ENCODE results near the gene TH. TPM values are rescaled to one million over a fixed set of nuclear protein-coding genes. Genes with fewer than 3 reads are reported as not detected.
A peak's percentile ranks its signal among the peaks of the same experiment; 100 is the strongest.

Gene TH
- total and polyA plus RNA-seq, 10 donors: 0.13 to 1.0 (median 0.27) TPM; not detected in 6

DNA sequence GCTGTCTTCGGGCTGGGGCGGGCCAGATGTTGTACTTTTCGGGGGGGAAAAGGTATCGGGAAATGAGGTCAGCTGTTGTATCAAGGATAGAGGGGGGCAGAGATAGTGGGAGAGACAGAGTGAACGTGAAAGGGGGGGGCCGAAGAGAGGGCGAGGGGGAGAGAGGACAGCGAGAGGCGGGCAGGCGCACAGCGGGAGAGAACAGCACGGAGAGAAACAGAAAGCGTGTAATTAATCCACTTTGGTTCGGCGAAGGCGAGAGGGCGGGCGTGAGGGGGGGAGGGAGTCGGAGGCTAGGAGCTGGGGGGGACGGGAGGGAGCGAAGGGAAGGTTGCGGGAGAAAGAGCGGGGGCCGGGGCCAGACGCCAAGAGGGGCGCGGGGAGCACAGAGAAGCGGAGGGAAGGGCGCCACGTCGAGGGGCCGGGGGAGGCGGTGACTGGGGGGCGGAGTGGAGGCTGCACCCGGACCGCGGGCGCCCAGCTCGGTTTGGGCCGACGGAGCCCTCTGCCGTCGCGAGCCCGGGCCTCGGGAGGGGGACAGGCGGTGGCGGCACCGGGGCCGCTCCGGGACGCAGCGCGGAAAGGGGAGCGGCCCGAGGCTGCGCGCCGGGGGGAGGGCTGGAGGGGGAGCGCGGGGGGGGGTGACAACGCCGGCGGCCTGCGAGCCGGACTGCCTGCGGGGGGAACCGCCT, 33.0 kb downstream of the TH start:
- Histone ChIP-seq H3K27ac (no peak overlapping the region), H3K27me3 (replicated peaks in 1 of 7) (peaks cover 6 to 100% (median 93%) of the 10 kb centered on the region in 7 donors)
- TF ChIP-seq POLR2A (IDR thresholded peaks at IDR 0.05): no peak
- no peak for TF ChIP-seq POLR2AphosphoS5 (IDR thresholded peaks at IDR 0.05)
- TF ChIP-seq, protein P1, sequence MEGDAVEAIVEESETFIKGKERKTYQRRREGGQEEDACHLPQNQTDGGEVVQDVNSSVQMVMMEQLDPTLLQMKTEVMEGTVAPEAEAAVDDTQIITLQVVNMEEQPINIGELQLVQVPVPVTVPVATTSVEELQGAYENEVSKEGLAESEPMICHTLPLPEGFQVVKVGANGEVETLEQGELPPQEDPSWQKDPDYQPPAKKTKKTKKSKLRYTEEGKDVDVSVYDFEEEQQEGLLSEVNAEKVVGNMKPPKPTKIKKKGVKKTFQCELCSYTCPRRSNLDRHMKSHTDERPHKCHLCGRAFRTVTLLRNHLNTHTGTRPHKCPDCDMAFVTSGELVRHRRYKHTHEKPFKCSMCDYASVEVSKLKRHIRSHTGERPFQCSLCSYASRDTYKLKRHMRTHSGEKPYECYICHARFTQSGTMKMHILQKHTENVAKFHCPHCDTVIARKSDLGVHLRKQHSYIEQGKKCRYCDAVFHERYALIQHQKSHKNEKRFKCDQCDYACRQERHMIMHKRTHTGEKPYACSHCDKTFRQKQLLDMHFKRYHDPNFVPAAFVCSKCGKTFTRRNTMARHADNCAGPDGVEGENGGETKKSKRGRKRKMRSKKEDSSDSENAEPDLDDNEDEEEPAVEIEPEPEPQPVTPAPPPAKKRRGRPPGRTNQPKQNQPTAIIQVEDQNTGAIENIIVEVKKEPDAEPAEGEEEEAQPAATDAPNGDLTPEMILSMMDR (IDR thresholded peaks at IDR 0.05 in 8 of 11, conservative IDR thresholded peaks at IDR 0.05 in 3 of 11): no peak

DNA sequence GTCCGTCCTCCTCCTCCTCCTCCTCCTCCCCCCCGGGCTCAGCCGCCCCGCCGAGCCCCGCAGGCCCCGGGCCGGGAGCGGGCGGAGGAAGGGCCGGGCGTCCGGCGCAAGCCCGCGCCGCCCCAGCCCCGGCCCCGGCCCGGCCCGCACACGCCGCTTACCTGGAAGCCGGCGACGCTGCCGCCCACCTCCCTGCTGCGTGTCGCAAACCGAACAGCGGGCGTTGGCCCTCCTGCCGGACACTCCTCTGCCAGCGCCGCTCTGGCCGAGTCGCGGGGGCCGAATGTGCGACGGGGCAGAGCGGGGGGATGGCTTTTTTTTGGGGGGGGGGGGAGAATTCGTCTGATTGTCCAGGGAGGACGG, 33.6 kb downstream of the TH start:
- peak overlapping the region in 6 of 8 donors; percentile 13 to 64 (median 32) for H3K4me3 ChIP-seq
- H3K4me1 ChIP-seq: peaks cover 4 to 49% (median 31%) of the 10 kb centered on the region in 6 donors
- intact Hi-C loops (cut with DNase I; ENCODE audit: low total_unique reads): no loop called here
- no peak for TF ChIP-seq POLR2A (IDR thresholded peaks at IDR 0.05)
- no peak for TF ChIP-seq POLR2AphosphoS5 (IDR thresholded peaks at IDR 0.05)
- TF ChIP-seq, protein P1 (IDR thresholded peaks at IDR 0.05 in 8 of 11, conservative IDR thresholded peaks at IDR 0.05 in 3 of 11): no peak
- no peak overlapping the region for H3K27ac ChIP-seq
- peaks cover 6 to 100% (median 93%) of the 10 kb centered on the region in 7 donors for H3K27me3 ChIP-seq (replicated peaks in 1 of 7)
- no peaks in the 10 kb centered on the region for H3K36me3 ChIP-seq
- WGBS, 5 donors: 2 to 4% (median 3%) methylated on average over 12 to 44 of the region's 44 CpGs
- H3K9me3 ChIP-seq: no peaks in the 10 kb centered on the region
- no peak for DNase-seq

More for the DNA sequence above, 33.0 kb downstream of the TH start:
- WGBS, 5 donors: 2 to 4% (median 3%) methylated on average over 38 to 68 of the region's 68 CpGs
- H3K36me3 ChIP-seq: no peaks in the 10 kb centered on the region
- peaks cover 4 to 54% (median 33%) of the 10 kb centered on the region in 6 donors for H3K4me1 ChIP-seq
- no peaks in the 10 kb centered on the region for H3K9me3 ChIP-seq
- peak overlapping the region in 6 of 8 donors; percentile 10 to 64 (median 32) for H3K4me3 ChIP-seq
- no peak for DNase-seq
- intact Hi-C loops (cut with DNase I; ENCODE audit: low total_unique reads): no loop called here

DNA sequence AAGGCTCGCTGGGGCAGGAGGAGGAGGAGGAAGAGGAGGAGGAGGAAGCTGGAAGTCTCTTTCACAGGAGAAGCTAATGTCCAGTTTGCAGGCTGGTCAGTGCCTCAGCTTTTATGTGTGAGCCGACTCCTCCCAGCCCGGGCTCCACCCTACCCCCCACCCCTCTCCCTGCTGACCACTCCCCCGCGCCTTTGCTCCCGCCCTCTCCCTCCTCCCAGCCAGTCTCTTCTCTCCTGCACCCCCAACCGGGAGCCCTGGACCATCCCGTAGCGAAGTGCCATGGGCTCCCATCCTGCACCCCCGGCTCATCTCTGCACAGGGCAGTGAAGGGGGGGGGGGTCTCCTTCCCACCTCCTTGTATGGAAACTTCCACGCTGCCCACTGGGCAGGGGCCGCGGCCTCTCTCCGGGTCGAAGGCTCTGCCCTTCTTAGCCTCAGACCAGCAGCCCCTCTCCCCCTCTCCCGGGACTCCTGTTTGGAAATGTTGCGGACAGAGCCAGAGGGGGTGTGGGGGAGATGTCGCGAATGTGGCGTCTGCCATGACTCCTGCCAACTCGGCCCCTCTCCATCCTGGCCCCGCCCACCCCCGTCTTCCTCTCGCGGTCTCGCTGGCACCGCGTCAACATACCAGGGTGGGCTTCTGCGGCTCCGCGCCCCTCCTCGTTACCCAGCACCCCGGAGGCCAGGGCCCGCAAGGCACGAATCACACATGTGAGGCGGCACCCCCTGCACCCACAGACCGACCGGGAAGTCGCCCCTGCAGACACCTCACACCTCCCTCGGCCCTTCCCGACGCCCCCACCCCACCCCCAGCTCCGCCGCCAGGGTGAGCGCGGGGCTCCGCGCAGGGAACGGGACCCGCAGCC, 34.2 kb downstream of the TH start:
- WGBS, 5 donors: 2 to 4% (median 2%) methylated on average over 16 to 50 of the region's 50 CpGs
- TF ChIP-seq POLR2AphosphoS5 (IDR thresholded peaks at IDR 0.05): no peak
- TF ChIP-seq, protein P1 (IDR thresholded peaks at IDR 0.05 in 8 of 11, conservative IDR thresholded peaks at IDR 0.05 in 3 of 11): no peak
- no peak for TF ChIP-seq POLR2A (IDR thresholded peaks at IDR 0.05)
- Histone ChIP-seq H3K27ac (no peak overlapping the region), H3K4me3 (peak overlapping the region in 6 of 8 donors; percentile 17 to 64 (median 32)), H3K27me3 (replicated peaks in 1 of 7) (peaks cover 6 to 99% (median 89%) of the 10 kb centered on the region in 7 donors), H3K4me1 (peaks cover 4 to 43% (median 31%) of the 10 kb centered on the region in 6 donors), H3K36me3 (no peaks in the 10 kb centered on the region), H3K9me3 (no peaks in the 10 kb centered on the region)
- intact Hi-C loops (cut with DNase I; ENCODE audit: low total_unique reads): no loop called here
- DNase-seq: no peak

DNA sequence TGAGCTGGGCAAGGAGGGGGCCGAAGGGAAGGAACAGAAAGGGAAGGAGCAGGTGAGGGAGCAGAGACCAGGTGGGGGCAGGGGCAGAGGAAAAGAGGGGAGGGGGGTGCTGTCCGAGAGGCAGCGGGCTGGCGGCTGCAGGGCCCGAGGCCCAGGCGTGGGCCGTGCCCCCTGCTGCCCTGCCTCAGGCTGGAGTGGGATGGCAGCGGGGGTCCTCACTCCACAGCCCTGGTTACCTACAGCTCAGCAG, 34.7 kb downstream of the TH start:
- H3K36me3 ChIP-seq: no peaks in the 10 kb centered on the region
- no peaks in the 10 kb centered on the region for H3K9me3 ChIP-seq
- no peak overlapping the region for H3K27ac ChIP-seq
- peaks cover 6 to 99% (median 83%) of the 10 kb centered on the region in 7 donors for H3K27me3 ChIP-seq (replicated peaks in 1 of 7)
- WGBS, 5 donors: 6 to 25% (median 19%) methylated on average over 7 to 8 of the region's 8 CpGs
- H3K4me1 ChIP-seq: peaks cover 4 to 43% (median 31%) of the 10 kb centered on the region in 6 donors
- peak overlapping the region in 2 of 8 donors; percentile 33 to 64 for H3K4me3 ChIP-seq
- intact Hi-C loops (cut with DNase I; ENCODE audit: low total_unique reads): no loop called here
- TF ChIP-seq, protein P1 (IDR thresholded peaks at IDR 0.05 in 8 of 11, conservative IDR thresholded peaks at IDR 0.05 in 3 of 11): no peak
- TF ChIP-seq POLR2AphosphoS5 (IDR thresholded peaks at IDR 0.05): no peak
- no peak for TF ChIP-seq POLR2A (IDR thresholded peaks at IDR 0.05)
- no peak for DNase-seq

Data from spleen (tissue), 11 donors.